Activated effector memory CD4-positive, alpha-beta T cell treated with Interleukin-2 at 50 U/mL for 16 hours (primary cell): ENCODE results near the gene BCL11A.

Experiments used
- DNase-seq: peaks from one replicate; pipeline ENCODE4 v3.0.0-alpha.2; 2020

The BCL11A gene

DNA sequence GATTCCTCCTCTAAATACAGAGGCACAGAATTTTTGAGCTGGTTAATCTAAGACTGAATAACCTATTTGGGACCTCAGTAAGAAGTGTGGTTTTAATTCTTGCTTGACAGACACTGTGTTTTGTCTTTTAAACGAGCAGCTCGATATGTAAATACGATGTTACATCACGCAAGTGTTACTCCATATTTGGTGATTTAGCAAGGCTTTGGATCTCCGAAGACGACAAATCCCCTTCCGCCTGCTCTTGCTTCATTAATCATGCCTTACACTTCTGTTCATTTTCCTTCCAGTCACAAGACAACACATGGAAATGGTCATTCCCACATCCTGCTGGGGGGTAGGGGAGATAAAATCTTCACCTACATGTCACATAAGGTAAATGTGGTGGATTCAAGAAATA is 9.4 kb downstream of the BCL11A start:
- DNase-seq, result no peak

DNA sequence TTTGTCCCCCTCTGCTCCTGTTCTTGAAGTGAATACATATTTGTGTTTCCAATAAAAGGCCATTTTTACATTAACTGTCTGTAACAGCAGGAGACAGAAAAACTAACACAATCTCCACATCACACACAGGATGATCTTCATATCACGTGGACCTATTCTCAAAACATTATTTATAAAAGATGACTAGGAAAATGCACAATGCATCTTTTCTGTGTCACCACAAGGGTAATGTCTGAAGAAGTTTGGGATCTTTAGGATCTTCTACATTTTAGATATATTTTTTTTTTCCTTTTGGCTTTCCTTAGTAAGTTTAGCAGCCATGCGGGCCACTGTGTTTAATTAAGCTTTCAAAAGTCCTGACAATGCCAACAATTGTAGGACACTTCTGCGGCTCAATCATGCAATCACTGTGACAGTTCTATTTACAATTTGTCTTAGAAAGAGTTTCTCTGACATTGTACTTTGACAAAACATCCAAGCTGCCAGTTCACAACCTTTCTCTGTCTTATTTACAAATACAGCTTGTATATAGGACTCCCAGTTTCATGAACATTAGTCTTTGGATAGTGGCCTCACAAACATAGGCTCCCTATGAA is 12.3 kb downstream of the BCL11A start:
- DNase-seq, result no peak

DNA sequence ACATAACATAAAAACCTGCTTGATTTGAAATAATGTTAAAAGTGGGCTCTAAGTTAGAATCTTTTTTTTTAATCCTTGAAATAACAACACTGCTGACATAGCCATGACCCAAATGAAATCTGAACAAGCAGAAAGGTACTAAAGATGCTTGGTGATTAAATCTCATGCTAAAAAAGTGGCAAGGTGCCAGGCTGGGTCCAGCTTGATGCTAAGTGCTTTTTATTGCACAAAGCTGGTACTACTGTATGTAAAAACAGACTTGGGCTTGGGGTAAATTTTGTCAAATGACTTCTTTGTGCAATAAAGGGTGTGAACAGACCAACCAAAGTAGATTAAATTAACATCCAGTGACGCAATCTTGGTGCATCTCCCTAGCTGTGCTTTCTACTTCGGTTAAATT is 13.4 kb downstream of the BCL11A start:
- DNase-seq, result no peak

DNA sequence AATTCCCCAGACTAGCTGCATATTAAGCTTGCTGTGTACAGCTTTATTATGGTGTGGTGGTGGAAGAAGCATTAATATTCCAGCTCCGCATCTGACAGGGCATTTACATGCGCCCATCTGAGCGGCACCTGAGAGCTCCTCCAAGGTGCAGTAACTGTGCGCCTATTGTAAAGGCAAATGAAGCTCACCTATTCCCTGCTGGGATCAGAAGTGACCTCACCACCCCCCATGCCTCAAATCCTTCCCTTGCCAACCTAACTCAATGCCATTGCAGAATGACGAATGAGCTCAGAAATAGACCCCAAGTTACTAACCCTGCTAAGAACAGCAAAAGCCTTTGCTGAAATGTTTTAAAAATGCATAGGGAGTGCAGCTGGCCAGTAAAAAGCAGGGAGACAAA is 14.3 kb downstream of the BCL11A start:
- no peak for DNase-seq

DNA sequence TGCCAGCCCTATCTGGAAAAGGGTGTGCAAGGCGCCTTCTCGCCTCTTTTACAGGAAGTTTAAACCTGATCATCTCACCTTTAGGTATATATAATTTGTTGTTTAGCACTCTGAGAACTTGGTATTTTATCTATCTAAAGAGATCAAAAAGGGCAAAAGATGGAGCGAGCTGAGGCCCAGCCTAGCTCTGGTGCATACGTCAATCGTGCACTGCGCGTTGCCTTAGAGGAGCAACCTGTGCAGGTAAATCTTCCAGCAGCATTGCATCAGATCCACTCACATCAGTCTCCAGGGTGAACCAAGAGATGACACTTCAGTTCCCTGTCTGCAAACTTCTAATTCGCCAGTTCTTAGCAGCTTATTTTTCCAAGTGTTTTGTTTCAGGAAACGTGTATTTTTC is 15.4 kb downstream of the BCL11A start:
- no peak for DNase-seq

DNA sequence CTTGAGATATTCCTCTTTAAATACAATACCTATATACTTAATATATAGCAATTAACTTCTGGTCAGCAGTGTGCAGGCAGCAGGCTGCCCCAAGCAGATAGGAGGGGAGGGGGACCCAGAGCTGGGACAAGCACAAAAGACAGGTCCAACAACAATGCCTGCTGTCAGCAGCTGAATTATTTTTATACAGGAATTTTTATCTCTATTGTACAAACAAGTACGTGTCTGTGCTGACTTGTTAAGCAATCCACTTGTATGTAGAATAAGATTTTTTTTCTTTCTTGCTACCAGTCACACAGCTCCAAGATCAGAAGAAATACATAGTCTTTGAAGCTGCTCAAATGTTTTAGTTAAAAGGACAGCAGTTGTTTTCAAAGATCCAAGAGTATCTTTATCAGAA is 16.7 kb downstream of the BCL11A start:
- DNase-seq, result no peak

DNA sequence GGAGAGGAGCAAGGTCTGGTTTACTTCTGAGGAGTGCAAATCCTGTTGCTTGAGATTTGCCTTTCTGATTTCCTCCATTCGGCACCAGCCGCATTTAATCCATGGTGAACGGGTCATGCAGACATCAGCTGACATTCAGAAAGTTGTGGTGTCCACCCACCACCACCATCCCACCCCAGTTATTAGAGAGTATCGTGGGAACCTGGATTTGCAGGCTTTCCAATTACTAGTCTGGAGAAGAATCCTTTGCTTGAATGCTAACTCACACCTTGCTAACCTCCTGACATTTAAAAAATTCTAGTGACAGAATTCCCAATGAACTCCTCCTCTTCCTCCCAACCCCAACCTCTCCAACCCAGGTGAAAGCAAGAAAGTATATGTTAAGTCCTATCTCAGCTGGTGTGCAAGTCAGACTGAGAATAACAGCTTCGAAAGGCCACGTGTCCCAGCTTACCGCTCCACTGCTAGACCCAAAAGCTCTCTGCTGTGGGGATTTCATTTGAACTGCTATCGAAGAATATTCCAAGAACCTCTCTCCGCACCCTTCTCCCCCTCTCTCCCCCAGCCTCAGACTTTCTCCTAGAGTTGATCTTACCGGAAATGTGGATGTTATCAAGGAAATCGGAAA is 17.7 kb downstream of the BCL11A start:
- no peak for DNase-seq

DNA sequence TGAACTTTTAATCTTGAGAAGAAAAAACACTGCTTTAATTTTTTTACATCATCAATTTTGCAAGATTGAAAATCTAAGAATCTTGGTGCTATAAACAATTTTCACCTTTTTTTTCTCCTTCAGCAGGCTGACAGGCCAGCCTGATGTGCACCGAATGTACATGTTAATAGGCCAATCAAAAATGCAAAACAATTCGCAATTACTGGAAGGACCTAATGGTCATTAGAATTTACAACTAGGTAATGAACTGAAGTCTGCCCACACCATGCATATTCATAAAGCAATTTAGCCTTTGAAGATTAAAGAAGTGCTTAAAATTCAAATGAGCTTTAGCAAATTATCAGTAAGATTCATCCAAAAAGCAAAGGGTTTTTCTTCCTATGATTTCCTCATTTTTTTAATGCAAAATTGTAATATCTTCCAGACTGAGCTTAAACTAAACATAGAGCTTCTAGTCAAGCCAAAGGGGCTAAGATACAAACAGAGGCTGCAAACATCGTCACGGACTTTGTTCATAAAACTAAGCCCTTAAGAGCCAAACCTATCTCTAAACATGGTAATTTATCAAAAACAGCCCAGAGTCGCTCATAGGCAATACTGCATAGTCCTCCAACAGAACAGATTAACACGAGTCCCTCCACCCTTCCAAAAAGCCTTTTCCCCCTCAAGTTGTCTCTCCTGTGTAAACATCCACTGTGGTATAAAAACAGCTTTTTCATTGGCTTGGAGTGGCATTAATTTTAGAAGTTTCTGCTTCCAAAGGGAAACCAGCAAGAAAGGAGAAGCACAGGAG is 18.4 kb downstream of the BCL11A start:
- DNase-seq, result no peak

DNA sequence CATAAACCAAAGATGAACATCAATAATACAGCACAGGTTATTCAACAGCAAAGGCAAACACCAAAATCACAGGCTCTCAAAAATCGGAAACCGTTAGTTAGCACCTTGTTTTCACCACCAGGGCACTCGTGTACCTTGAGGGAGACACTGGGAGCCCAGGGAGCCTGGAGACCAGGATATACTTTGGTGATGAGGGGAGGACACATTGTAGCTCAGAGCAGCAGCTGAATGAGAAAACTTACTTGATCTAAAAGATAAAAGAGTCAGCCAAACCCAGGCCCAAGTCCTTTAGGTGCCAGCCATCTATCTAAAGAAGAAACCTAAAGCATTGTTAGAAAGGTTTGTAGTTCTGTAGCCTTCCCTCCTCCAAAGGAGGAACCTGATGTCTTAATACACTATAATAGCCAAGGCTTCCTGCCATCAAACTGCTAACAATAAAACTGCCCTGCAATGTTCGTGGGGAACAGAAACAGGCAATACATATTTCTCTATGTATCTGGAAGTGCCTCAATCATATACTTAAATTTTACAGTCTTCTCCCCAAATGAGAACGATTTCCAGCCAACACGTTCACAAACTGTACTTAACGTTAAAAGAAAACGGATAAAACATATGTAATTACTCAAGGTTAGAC is 19.3 kb downstream of the BCL11A start:
- DNase-seq, result no peak

DNA sequence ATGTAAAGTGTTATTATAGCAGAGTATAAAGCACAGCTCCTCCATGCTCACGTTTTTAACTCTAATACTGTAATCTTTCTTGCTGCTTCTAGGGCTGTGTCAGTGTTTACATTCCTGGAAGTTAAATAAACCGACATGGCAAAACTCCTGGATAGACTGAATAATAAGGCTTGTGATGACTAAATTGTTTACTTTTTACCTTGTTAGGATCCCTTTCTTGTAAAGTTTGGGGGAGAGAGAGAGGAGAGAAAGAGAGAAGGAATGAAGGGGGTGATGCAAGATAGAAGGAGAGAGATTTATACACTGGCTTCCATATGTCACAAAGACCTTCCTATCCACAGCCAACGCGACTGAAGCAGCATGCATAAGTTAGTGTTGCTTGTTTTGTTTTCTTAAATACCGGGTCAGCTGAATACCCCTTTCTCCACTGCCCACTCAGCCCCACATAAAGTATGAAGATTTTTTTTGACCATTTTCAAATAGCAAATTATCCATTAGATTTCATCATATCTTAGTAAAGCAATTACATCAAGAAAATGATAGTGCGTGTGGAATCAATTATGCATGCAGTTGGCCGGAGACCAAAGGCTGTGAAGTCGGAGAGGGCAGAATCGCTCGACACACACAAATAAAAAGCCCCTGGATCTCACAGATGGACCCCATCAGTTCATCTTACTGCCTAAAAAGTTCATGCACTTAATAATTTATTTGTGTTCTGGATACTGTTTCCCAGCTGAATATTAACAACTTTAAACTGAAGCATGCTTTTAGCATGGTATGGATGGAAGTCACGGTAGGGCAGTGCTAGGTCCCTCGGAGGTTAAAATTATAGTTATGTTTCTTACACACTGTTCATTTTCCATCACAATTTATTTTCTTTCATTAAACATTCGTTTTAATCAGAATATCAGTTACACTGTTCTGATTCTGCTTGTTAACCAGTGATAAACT is 20.1 kb downstream of the BCL11A start:
- no peak for DNase-seq

DNA sequence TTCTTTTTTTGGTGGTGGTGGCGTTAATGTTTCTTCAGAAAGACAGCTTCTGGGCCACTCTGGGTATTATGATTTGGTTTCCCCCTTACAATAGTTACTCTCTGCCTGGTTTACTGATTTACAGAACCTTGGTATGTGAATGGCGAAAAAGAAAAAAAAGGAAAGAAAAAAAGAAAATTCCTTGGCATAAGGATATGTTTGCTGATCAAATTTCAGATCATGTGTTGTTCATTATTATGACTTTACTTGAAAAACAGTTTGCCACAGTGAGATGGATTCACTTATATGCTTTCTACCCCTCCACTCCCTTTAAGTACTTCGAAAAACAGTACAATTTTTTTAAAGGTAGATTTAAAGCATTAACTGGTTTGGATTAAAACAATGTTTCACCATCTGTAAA is 21.0 kb downstream of the BCL11A start:
- no peak for DNase-seq

DNA sequence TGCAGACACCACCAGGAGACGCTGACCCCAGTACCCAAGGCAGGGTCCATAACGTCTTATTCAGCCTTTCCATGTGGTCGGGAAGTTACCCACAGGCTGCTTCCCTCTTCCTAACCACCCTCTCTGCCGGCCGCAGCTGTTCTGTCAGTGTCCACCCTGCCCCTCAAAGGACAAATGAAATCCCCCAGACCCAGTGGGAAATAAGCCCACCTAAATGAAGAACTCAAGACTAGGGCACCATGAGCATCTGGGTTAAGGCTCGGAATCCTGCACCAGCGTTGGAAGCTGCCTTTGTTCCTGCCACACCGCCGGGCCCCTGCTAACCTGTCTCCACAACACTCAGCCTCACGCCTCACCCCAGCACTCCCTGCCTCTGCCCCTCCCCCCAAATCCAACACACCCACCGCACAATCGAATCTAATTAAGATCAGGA is 21.7 kb downstream of the BCL11A start:
- no peak for DNase-seq

DNA sequence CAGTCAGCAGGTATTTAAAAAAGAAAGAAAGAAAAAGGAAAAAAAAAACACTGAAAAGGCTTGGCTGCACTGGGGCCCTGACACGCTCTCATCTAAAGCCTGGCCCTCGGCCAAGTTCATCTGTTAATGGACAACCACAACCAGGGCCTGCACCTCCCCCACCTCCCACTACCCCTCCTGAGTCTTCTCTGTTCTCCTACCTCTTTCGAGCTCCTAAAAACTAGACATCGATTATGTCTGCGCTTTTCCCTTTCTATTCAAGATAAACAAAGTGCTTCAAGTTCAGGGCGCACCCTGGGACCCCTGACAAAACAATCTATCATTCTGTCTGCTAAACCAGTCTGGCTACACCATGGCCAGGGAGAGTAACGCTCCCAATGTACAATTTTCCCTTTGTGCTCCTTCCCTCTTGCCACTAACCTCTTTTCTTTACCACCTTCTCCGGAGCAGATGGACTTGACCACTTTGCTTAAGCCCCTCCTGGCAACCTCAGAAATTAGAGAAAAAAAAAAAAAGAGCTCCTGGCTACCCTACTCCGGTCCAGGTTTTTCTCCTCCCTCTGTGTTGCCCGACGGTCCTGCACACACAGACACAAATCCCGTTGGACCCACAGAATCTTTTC is 22.7 kb downstream of the BCL11A start:
- DNase-seq, result no peak

DNA sequence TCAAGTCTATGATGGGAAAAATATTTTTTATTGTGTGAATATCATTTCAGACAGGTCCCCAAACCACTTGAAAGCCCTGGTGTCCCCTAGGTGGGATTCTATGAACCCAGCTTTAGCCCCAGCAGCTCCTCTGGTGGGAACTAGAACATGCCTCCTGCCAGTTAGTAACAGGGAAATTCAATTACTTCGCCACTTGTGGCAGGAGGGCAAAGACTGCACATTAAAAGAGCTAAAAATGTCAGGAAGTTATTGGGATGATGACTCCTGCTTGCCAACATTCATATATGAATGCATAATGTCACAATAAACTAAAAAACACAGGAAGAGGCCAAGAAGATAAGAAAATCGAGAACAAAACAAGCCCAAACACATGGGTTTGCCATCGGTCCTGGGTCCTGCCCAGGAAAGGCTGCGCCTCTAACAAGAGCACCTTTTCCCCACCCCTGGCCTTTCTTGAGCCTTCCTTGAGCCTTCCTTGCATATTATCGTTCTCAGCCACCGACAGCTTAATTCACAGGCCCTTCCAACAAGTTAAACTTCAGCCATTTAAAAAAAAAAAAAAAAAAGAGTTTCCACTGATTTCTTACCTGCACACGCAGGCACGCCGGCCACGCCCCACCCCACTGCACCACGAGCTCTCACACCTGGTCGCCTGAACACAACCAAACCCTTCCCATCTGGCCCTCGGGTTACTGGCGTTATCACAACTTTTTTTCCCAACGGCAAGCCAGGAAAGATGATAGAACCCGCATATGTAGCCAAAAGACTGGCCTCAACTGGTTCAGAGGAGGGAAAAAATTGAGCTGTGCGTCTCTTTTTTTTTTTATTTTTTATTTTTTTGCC is 23.4 kb downstream of the BCL11A start:
- DNase-seq, result no peak

DNA sequence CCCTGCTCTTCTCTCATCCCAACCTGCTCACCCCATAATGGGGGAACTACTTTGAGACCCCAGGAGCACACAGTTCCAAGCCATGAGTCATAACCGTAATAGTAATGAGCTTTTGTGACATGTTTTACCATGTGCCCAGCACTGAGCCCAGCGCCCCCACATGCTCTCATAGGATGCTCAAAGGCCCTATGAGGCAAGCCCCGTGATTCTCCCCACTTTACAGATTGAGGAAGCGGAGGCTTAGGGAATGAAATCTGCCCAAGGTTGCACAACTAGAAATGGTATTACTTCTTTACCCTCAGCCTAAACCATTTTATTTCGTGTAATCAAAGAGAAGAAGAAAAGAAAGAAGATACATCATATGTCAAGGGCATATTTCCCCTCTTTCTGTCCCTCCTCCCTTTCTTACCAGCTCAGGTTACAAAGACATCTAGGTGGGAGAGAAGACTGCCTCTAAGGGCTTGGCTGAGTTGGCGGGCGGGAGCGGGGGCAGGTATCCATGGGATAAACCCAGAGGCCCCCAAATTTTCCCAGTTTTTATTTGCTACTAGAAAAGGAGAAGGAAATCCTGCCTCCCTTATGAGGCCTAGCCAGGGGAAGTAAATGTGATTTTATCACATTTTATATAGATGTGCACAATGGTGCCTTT is 24.2 kb downstream of the BCL11A start:
- no peak for DNase-seq

DNA sequence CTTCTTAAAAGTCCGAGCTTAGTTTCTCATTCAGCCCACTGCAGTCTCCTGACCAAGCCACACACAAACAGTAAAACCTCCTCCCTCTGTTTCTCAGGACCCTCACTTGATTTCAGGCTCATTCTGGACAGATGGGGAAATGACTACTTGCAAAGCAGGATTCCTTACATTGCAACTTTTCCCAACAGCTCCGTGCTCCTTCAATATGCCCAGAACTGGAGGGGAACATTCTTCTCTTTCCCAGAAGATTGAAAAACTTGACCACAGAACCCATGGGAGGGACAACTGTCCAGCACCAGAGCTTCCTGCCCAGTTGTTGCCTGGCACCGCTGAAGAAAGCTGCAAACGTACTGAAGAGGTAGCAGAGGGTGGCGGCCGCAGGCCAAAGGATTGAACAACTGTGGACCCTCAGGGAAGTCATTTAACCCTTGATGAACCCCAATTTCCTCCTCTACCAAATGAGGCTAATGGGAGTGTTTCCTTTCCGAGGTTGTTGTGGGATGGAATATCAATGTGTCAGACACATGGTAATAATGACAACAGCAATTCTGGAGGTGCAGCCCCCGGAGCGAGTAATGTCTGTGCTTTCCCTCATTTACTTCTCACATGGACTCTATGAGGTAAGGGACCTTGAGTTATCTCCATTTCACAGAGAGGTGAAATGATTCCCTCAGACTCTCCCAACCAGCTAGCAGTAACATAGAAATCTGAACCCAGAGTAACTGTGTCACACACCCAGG is 25.0 kb downstream of the BCL11A start:
- DNase-seq, result no peak

DNA sequence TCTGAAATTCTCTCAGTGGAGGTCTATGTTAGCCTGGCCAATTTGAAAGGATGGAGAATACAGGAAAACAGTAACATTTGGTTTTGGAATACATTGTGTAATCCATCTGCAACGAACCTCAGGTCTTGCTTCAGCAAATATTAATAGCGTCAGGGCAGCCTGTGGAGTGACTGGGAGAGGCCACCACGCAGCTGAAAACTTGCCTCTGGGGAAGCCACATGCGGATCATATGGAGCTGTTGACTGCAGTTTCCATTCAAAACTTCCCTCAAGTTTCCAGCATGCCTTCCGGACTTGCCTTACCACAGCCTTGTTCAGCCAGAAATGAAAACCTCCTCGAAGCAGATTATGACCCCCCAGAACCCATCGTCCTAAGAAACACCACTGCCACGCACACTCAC is 25.7 kb downstream of the BCL11A start:
- DNase-seq, result no peak

DNA sequence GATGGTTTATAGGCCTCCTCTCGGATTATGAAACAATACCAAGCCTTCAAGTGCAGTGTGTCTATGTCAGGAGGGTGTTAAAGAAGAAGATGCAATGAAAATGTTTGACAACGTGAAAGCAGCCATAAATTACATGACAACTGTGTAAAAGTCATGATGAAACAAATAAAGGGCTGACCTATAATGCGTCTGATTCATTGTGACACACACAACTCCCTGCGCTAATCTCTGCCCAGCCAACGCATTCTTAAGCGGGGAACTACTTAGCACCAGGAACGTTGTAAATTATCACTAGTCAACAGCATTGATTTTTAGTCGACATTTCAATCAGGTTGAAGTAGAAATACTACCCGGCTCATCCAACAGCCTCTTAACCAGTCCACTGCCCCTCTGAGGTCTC is 26.8 kb downstream of the BCL11A start:
- no peak for DNase-seq

DNA sequence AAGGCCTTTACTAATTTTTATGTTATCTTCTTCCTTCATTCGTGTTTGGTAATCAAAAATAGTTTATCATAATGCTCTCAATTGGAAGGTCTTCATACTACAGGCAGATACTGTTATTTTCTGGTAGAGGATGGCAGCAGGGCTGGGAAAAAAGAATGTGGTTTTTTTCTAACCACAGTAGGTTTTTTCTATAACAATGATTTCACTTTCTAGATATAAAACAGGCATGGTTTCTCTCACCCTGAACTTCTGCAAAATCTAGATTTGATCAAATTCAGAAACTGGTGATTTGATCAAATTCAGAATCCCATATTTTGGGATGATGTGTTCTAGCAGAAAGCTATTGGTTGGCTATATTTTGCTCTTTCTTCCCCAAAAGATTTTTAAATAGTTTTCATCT is 27.6 kb downstream of the BCL11A start:
- no peak for DNase-seq

DNA sequence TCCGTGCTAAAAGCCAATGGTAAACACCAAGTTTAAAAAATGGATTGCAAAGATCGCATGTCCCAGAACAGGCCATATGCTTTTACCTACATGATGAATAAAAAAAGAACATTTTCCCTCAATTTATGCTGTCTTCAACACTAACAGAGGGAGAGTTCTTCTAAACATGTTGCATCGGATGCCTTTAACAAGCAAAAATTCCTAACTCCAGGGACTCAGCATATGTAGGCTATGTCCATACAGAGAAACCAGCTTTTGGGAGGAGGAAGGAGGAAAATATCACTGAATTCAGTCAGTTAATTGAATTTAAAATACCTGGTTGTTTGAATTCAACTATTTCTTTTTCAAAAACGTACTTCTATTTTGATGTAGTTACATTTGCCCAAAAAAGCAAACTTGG is 28.6 kb downstream of the BCL11A start:
- DNase-seq, result no peak
